Lower leg skin (tissue), 4 donors: ENCODE measurements around the gene RBKS. TPM values are rescaled to one million over a fixed set of nuclear protein-coding genes. Genes with fewer than 3 reads are reported as not detected.
A peak's percentile ranks its signal among the peaks of the same experiment; 100 is the strongest.

Source experiments
- DNase-seq, 2 donors: peaks; one replicate each; pipeline ENCODE4 v3.0.0-alpha.2; 2019; ENCODE audit warnings: low spot score in 2 of 2
- H3K4me3 ChIP-seq: fragments of 200-600 bp; sonication (generic); 2 replicates; pipeline ENCODE4 v1.5.1; 2017; ENCODE audit warnings: mild to moderate bottlenecking, low read depth; ENCODE audit not compliant: poor library complexity, severe bottlenecking
- POLR2A ChIP-seq, 2 donors: fragments of 450-650 bp; IDR thresholded peaks; one replicate each; pipeline ENCODE4 v1.6.1; 2016 to 2017; ENCODE audit warnings: antibody characterized with exemption in 2 of 2, mild to moderate bottlenecking in 1 of 2, moderate library complexity in 1 of 2
- WGBS, 2 donors: methylation state at CpG; one replicate each; pipeline ENCODE4 v1.1.5; 2018; 5-methylcytosine and 5-hydroxymethylcytosine counted together
- intact Hi-C: fragments of 100-400 bp; cut with DNase I; formaldehyde crosslinking; loops from one replicate; pipeline ENCODE4 v1.15.0; 2023; ENCODE audit warnings: low total_unique reads
- total RNA-seq, 4 donors: library from RNA; depleted of rRNA; stranded (reverse); fragments of >200 nt; gene quantifications; one replicate each; pipeline ENCODE4 v1.1.0, GENCODE V29; 2016
- TF ChIP-seq, protein P1 (sequence below), 3 donors: fragments of 450-650 bp; IDR thresholded peaks; one replicate each; pipeline ENCODE4 v1.5.1; 2016; ENCODE audit warnings: antibody characterized with exemption in 3 of 3, mild to moderate bottlenecking in 3 of 3, moderate library complexity in 2 of 3

The RBKS gene
- 1 to 10 TPM in 3 of 4 donors, under 1 TPM in 1; 0.95 to 2.6 (median 1.3) TPM for total RNA-seq

DNA sequence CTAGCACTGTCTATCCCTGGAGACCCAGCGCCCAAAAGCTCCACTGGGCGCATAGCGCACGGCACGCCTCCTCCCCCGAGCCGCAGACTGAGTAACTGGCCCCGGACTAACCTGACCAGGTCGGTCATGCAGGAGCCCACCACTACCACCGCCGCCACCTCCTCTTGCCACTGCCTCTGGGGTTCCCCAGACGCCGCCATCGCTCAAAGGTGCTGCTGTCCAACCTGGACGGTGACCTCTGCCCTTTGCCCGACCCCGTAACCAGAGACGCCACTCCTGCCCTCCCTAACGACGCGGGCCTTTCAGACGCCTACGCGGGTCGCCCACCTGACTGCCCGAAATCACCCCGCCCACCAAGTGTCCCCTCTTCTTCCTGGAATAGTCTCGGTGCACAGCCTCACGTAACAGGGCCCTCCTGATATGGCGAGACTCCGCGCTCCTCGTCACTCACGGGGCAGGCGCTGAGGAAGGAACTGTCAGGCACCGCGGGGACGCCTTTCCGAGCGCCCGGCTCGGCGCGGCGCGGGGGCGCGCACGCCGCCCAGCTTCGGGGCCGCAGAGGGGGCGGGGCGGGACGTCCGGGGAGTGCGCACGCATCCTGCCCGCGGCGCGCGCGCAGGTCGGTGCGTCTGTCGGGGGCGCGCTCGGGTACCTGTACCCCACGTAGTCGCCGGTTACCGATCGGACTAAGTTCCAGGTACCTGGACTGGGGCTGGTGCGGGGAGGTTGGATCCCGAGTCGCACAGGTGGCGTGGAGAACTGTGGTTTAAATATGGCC, at the start of gene RBKS, which contains the start of gene BABAM2:
TSS of gene RBKS (minus strand) at position 242 of the 778 bp plus-strand sequence. CDS start at position 200, 42 bp downstream.
TSS of gene BABAM2 (plus strand) at position 584 of the 778 bp plus-strand sequence. CDS start 3,828 bp downstream, outside the sequence.
- peak in 1 of 2 donors; percentile 70 for TF ChIP-seq POLR2A (IDR thresholded peaks at IDR 0.05)
- TF ChIP-seq, protein P1, sequence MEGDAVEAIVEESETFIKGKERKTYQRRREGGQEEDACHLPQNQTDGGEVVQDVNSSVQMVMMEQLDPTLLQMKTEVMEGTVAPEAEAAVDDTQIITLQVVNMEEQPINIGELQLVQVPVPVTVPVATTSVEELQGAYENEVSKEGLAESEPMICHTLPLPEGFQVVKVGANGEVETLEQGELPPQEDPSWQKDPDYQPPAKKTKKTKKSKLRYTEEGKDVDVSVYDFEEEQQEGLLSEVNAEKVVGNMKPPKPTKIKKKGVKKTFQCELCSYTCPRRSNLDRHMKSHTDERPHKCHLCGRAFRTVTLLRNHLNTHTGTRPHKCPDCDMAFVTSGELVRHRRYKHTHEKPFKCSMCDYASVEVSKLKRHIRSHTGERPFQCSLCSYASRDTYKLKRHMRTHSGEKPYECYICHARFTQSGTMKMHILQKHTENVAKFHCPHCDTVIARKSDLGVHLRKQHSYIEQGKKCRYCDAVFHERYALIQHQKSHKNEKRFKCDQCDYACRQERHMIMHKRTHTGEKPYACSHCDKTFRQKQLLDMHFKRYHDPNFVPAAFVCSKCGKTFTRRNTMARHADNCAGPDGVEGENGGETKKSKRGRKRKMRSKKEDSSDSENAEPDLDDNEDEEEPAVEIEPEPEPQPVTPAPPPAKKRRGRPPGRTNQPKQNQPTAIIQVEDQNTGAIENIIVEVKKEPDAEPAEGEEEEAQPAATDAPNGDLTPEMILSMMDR (IDR thresholded peaks at IDR 0.05) = peak in 1 of 3 donors; percentile 70
- DNase-seq = peak; percentile 77 to 96
- WGBS, 2 donors = 0 to 2% methylated on average over 15 to 61 of the region's 79 CpGs
- intact Hi-C loops = no loop called here
- H3K4me3 ChIP-seq = peak within 1 kb of the TSS; percentile 66

DNA sequence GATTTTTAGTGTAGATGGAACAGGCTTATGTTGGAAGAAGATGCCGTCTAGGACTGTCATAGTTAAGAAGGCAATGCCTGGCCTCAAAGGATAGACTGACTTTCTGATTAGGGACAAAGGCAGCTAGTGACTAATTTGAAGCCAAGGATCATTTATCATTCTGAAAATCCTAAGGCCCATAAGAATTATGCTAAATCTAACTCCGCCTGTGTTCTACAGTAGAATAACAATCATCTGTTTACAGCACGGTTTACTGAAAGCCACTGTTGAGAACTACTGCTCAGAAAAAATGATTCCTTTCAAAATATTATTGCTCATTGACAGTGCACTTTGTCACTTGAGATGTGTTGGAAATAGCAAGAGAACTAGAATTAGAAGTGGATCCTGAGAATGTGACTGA, 44.8 kb upstream of the RBKS start:
- WGBS, 2 donors = 93 to 95% methylated on average over 3 of the region's 3 CpGs
- DNase-seq = no peak
- no peak overlapping the region for H3K4me3 ChIP-seq
- intact Hi-C loops = no loop called here
- TF ChIP-seq, protein P1 (IDR thresholded peaks at IDR 0.05) = no peak
- no peak for TF ChIP-seq POLR2A (IDR thresholded peaks at IDR 0.05)

DNA sequence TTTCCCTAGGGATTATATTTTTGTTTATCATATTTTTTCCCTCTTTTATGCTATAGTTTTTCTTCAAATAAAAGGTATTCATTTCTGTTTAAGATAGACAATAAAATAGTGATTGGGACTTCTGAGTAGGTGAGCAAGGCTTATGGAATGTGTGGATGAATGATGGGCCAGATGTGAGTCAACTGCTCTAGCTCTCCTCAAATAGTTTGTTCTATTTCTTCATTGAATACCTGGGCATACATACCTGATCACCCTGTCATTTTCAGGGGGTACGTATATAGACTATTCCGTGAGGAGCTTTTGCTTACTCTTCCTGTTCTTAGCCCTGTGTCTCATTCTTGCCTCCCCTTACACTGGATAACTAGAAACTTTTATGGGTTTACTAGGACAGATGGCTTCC, 42.2 kb upstream of the RBKS start:
- no peak overlapping the region for H3K4me3 ChIP-seq
- intact Hi-C loops = no loop called here
- DNase-seq = no peak
- 85 to 92% methylated on average over 2 of the region's 2 CpGs for WGBS, 2 donors
- no peak for TF ChIP-seq POLR2A (IDR thresholded peaks at IDR 0.05)
- TF ChIP-seq, protein P1 (IDR thresholded peaks at IDR 0.05) = no peak

DNA sequence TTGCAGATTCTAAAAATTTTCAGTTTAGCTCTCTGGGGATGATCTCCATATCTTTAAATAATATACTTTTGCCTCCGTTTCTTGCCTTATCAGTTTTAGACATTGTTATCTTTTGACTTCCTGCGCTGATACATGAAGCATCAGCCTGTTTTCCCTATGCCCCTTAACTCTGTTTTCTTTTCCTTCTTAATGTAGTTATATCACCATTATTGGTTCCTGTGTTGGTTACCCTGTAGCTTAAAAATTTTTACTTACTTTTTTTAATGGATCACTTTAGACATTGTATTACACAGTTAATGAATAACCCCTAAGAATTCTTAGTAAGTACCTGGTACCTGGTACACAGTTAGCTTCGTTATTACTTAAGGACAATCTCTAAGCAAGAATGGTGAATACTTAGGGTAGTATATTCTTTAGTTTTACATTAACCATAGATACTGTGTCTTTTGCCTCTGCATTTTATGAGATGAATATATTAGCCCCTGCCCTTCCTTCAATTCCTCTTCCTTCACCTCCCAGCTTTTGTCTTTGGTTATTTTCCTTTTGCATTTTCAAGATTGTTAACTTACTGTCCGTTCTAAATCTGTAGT, 41.3 kb upstream of the RBKS start:
- intact Hi-C loops = no loop called here
- 92 to 93% methylated on average over 4 of the region's 4 CpGs for WGBS, 2 donors
- no peak for DNase-seq
- TF ChIP-seq, protein P1 (IDR thresholded peaks at IDR 0.05) = no peak
- no peak for TF ChIP-seq POLR2A (IDR thresholded peaks at IDR 0.05)
- H3K4me3 ChIP-seq = no peak overlapping the region

DNA sequence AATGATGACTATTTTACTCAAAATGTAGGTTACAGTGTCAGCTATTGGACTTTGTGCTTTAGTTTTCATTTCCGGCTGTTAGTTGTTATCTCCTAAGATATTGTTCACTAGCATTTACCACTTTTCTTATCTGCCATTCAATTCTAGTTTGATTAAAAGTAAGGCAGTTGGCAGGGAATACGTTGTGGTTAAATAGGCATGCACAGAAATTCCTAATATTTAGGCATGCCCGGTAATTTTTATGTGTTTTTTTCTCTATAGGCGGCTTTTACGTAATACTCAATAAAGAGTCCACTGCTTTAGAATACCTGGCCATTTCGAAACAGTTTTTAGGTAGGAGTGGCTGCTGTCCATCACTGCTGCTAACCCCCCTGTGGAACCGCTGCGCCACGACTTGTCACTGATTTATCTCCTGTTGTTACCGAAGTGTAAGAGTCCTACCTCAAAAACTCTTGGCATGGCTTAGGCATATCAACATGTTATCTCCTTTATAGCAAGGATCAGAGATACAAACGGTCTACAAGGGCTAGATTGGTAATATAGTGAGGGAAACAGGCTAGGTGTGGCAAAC, 39.8 kb upstream of the RBKS start:
- 68 to 69% methylated on average over 11 of the region's 11 CpGs for WGBS, 2 donors
- H3K4me3 ChIP-seq = no peak overlapping the region
- intact Hi-C loops = no loop called here
- DNase-seq = no peak
- TF ChIP-seq, protein P1 (IDR thresholded peaks at IDR 0.05) = no peak
- TF ChIP-seq POLR2A (IDR thresholded peaks at IDR 0.05) = no peak
